Choroid plexus epithelial cell (primary cell): ENCODE data around the gene KRT13.

ENCODE experiments used
- DNase-seq: peaks from one replicate; pipeline ENCODE4 v3.0.0-alpha.2; 2010; ENCODE audit warnings: low read depth
- H3K4me3 ChIP-seq: 2 replicates; pipeline ENCODE4 v1.5.1; 2011; ENCODE audit warnings: low read depth, mild to moderate bottlenecking, control low read depth, low read length, moderate library complexity
- TF ChIP-seq, protein P1 (sequence below): conservative IDR thresholded peaks from 2 replicates; pipeline ENCODE4 v1.5.1; 2011; ENCODE audit warnings: low read depth, mild to moderate bottlenecking, control low read depth, inconsistent platforms, low read length, moderate library complexity

KRT13 gene

DNA sequence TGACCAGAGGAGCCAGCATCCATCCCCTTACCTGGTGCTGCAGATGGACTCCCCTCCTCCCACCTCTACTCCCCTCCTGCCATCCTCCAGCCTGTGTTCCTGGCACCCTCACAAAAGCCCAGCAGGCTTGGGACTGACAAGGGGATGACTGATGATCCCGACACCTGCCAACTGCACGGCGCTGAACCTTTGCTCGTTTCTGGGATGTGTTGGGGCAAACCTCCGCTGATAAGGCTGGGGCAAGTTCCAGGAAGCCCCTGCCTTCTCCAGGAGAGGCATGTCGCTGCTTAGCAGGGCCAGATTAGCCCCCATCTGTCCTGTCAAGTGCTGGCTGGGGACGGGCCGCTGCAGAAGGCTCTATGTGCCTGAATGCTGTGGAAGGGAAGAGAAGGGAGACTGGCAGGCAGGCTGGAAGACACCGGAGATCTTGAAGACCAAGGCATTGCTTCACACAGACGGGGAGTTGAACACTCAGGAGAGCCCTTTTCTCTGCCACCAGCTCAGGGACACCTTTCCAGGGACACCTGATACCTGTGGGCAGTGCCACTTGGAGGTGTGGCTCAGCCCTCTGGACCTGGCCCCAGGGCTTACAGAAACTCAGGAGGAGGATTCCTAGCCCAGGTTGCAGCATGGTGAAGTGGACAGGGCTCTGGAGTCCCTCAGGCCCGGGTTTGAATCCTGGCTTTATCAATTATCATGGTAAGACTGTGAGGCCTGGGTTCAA, 14.3 kb upstream of the KRT13 start:
- no peak for DNase-seq
- TF ChIP-seq, protein P1, sequence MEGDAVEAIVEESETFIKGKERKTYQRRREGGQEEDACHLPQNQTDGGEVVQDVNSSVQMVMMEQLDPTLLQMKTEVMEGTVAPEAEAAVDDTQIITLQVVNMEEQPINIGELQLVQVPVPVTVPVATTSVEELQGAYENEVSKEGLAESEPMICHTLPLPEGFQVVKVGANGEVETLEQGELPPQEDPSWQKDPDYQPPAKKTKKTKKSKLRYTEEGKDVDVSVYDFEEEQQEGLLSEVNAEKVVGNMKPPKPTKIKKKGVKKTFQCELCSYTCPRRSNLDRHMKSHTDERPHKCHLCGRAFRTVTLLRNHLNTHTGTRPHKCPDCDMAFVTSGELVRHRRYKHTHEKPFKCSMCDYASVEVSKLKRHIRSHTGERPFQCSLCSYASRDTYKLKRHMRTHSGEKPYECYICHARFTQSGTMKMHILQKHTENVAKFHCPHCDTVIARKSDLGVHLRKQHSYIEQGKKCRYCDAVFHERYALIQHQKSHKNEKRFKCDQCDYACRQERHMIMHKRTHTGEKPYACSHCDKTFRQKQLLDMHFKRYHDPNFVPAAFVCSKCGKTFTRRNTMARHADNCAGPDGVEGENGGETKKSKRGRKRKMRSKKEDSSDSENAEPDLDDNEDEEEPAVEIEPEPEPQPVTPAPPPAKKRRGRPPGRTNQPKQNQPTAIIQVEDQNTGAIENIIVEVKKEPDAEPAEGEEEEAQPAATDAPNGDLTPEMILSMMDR, result no peak
- H3K4me3 ChIP-seq, result no peak overlapping the region

GRCh38 chr17:41518789-41519449, 13.5 kb upstream of the KRT13 start, which contains the start of gene KRT15:
Gene KRT15 (minus strand): TSS chr17:41518890. CDS start chr17:41518827, 63 bp downstream.
- TF ChIP-seq, protein P1, result peak; percentile 8
- H3K4me3 ChIP-seq, result no peak within 1 kb of the TSS
- DNase-seq, result peak; percentile 29

- no peak overlapping the region for H3K4me3 ChIP-seq
- no peak for DNase-seq
- TF ChIP-seq, protein P1, result no peak
These were observed 12.6 kb upstream of the KRT13 start for GRCh38 chr17:41518031-41518430.

DNA sequence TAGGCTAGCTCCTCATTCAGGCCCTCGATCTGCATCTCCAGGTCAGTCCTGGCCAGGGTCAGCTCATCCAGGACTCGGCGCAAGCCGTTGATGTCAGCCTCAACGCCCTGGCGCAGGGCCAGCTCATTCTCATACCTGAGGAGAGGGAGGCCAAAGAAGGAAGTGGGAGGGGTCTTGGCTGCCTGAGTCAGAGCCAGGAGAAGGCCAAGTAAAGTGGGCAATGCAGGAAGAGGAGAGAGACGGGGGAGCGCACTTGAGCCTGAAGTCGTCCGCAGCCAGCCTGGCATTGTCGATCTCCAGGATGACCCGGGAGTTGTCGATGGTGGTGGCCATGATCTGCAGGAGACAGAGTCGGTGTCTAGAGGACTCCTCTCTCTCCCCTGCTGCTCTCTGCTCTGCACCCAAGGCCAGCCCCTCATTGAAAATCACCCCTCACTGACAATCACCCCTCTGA, 11.4 kb upstream of the KRT13 start:
- no peak overlapping the region for H3K4me3 ChIP-seq
- TF ChIP-seq, protein P1, result no peak
- no peak for DNase-seq

DNA sequence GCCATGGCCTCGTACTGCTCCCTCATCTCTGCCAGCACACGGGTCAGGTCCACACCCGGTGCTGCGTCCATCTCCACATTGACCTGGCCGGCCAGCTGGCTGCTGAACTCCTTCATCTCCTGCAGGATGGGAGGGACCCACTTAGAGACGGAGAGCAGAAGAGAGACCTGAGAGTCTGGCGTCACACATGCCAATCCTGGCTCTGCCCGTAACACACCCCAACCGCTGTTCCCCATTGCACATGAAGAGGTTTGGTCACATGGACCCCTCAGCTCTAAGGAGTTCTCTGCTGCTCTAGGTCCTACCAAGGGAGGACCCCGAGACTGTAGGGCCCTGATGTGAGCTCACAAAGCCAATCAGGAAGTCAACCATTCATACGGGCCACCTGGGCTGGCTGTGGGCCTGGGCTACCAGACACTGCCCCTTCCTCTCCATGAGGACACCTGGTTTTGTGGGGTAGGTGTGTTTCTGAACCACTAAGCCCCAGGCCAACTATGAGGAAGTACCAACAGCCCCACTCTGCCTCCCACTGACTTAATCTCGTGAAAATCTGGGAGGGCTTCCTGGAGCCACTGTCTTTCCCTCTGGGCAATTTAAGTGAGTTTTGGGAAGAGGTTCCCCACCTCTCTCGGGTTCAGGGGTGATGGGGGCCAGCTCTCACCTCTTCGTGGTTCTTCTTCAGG, 10.9 kb upstream of the KRT13 start:
- H3K4me3 ChIP-seq, result no peak overlapping the region
- TF ChIP-seq, protein P1, result no peak
- no peak for DNase-seq

DNA sequence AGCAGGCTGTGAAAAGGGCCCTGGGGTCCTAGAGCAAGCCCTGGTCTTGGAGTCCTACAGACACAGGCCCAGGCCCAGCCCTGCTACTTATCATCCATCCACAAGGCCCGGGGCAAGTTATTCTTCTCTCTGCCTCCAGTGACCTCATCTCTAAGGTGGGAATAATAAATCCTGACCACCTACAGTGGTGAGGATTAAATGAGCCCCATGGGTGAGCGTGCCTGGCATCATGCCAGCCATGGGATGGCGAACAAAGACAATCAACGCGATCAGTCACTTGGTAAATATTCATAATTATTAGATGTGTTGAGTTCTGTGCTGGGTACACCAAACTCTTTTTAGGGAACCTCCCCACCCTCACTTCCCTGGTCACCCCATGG, 7.7 kb upstream of the KRT13 start:
- DNase-seq, result no peak
- TF ChIP-seq, protein P1, result no peak
- H3K4me3 ChIP-seq, result no peak overlapping the region
